NT2/D1 (cell line): ENCODE results near the gene AFF3.

Experiments
- SUZ12 ChIP-seq: IDR thresholded peaks from 2 replicates; pipeline ENCODE4 v1.6.1; 2011; ENCODE audit not compliant: insufficient read length, insufficient read depth; ENCODE audit errors: extremely low read depth
- YY1 ChIP-seq: IDR thresholded peaks from 2 replicates; pipeline ENCODE4 v1.6.1; 2011; ENCODE audit not compliant: insufficient read length, insufficient read depth

DNA sequence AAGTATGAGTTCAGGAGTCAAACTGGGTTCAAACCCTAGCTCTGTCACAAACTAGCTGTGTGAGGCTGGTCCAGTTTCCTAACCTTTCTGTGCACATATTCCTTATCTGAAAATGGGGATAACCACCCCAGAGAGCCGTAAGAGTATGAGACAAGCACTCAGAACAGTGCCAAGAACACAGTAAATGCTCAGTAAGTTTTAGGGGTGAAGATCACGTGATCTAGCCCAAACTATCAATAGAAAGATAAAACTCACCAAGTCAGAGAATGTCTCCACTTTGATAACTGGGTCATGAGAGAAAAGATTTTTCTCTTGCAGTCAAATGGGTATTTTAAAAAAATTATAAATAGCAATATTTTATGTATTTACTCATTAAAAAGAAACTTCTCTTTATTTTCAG is 433.2 kb downstream of the AFF3 start:
- TF ChIP-seq YY1 (no peak), SUZ12 (no peak)
